Activated CD4-positive, alpha-beta T cell treated with anti-CD3 and anti-CD28 coated beads, Interleukin-2, amount 10 ng/mL, durations not matched to agents 7 days and 5 days (primary cell): Measurements from ENCODE around the gene WTIP. TPM values are rescaled to one million over a fixed set of nuclear protein-coding genes. Genes with fewer than 3 reads are reported as not detected.
A peak's percentile ranks its signal among the peaks of the same experiment; 100 is the strongest.
"Not testable (repeated sequence)": the region's sequence is repeated elsewhere in the genome, so short reads cannot be mapped to it uniquely, and the experiment has no call there.

Source experiments
- CTCF ChIA-PET: fragments of 350-600 bp; sonication (Branson Sonifier 250); formaldehyde crosslinking; loops from one replicate; lab custom pipeline; 2021; ENCODE audit warnings: antibody characterized with exemption; lab: Charles Lee
- POLR2A ChIA-PET: fragments of 350-600 bp; sonication (Branson Sonifier 250); formaldehyde crosslinking; loops from one replicate; lab custom pipeline; 2021; ENCODE audit warnings: antibody characterized with exemption; lab: Charles Lee
- DNase-seq: peaks from one replicate; pipeline ENCODE4 v3.0.0-alpha.2; 2020
- H3K27ac Mint-ChIP-seq: one replicate; pipeline ENCODE4 v1.8.0; 2021; ENCODE audit warnings: mild to moderate bottlenecking, moderate library complexity, mixed read lengths
- H3K27me3 Mint-ChIP-seq: one replicate; pipeline ENCODE4 v1.8.0; 2021; ENCODE audit warnings: mixed read lengths
- H3K36me3 Mint-ChIP-seq: one replicate; pipeline ENCODE4 v1.8.0; 2021; ENCODE audit warnings: low read depth, mixed read lengths
- H3K4me1 Mint-ChIP-seq: one replicate; pipeline ENCODE4 v1.8.0; 2021; ENCODE audit warnings: mixed read lengths
- H3K4me3 Mint-ChIP-seq: one replicate; pipeline ENCODE4 v1.8.0; 2021; ENCODE audit warnings: mild to moderate bottlenecking, moderate library complexity, mixed read lengths
- H3K9me3 Mint-ChIP-seq: one replicate; pipeline ENCODE4 v1.8.0; 2021; ENCODE audit warnings: mixed read lengths
- total RNA-seq, 2 experiments: library from RNA; stranded (reverse); gene quantifications; one replicate each; pipeline ENCODE4 v1.2.3, GENCODE V29; 2021

WTIP gene
- total RNA-seq, 2 experiments from 2014 or later, result 0.69 to 1.0 TPM

- H3K27ac Mint-ChIP-seq, H3K27me3 Mint-ChIP-seq, H3K4me1 Mint-ChIP-seq, H3K9me3 Mint-ChIP-seq, H3K4me3 Mint-ChIP-seq, DNase-seq, POLR2A ChIA-PET: not testable (repeated sequence)
- H3K36me3 Mint-ChIP-seq, result peaks cover 68% of the 10 kb centered on the region
- CTCF ChIA-PET, result interaction anchor here (1.3 kb wide), 1 partner anchor 8 kb away, joined by 3 read pairs; no protein-coding TSS in a partner anchor
Measured at GRCh38 chr19:34464785-34465184, 16.8 kb upstream of the WTIP start.

- Mint-ChIP-seq H3K4me3 (no peak overlapping the region), H3K4me1 (peaks cover 4% of the 10 kb centered on the region), H3K36me3 (peaks cover 59% of the 10 kb centered on the region), H3K27ac (no peak overlapping the region), H3K27me3 (no peaks in the 10 kb centered on the region), H3K9me3 (no peaks in the 10 kb centered on the region)
- POLR2A ChIA-PET, result no interaction called here
- DNase-seq, result no peak
- CTCF ChIA-PET, result no interaction called here
Measured at GRCh38 chr19:34468409-34468808, 13.1 kb upstream of the WTIP start.

- H3K9me3 Mint-ChIP-seq, H3K27ac Mint-ChIP-seq, POLR2A ChIA-PET, H3K4me3 Mint-ChIP-seq, H3K4me1 Mint-ChIP-seq, CTCF ChIA-PET, DNase-seq, H3K27me3 Mint-ChIP-seq: not testable (repeated sequence)
- peaks cover 57% of the 10 kb centered on the region for H3K36me3 Mint-ChIP-seq
Measured at GRCh38 chr19:34469026-34469425, 12.5 kb upstream of the WTIP start.

GRCh38 chr19:34471906-34472700, 9.5 kb upstream of the WTIP start:
- POLR2A ChIA-PET, result no interaction called here
- CTCF ChIA-PET, result interaction anchor here (0.6 to 2.1 kb wide), 4 partner anchors 12 to 240 kb away, joined by 3 to 8 read pairs (median 4); no protein-coding TSS in a partner anchor
- peaks cover 6% of the 10 kb centered on the region for H3K4me1 Mint-ChIP-seq
- H3K4me3 Mint-ChIP-seq, result no peak overlapping the region
- H3K27ac Mint-ChIP-seq, result peak overlapping the region; percentile 46
- no peaks in the 10 kb centered on the region for H3K27me3 Mint-ChIP-seq
- no peak for DNase-seq
- peaks cover 41% of the 10 kb centered on the region for H3K36me3 Mint-ChIP-seq
- H3K9me3 Mint-ChIP-seq, result no peaks in the 10 kb centered on the region

- H3K27ac Mint-ChIP-seq, result no peak overlapping the region
- CTCF ChIA-PET, result interaction anchor here (1.1 kb wide), 1 partner anchor 8 kb away, joined by 3 read pairs; no protein-coding TSS in a partner anchor
Measured at GRCh38 chr19:34474233-34474989, 7.1 kb upstream of the WTIP start.

GRCh38 chr19:34475026-34475974, 6.3 kb upstream of the WTIP start:
- peak overlapping the region; percentile 19 for H3K27ac Mint-ChIP-seq
- peaks cover 25% of the 10 kb centered on the region for H3K36me3 Mint-ChIP-seq
- ChIA-PET POLR2A (interaction anchor here (0.5 kb wide), 1 partner anchor 1482 kb away, joined by 3 read pairs; no protein-coding TSS in a partner anchor), CTCF (interaction anchor here (0.6 to 1.9 kb wide), 3 partner anchors 9 to 1160 kb away, joined by 3 to 4 read pairs (median 3); no protein-coding TSS in a partner anchor)
- peaks cover 17% of the 10 kb centered on the region for H3K27me3 Mint-ChIP-seq
- H3K9me3 Mint-ChIP-seq, result no peaks in the 10 kb centered on the region
- peaks cover 6% of the 10 kb centered on the region for H3K4me1 Mint-ChIP-seq
- H3K4me3 Mint-ChIP-seq, result no peak overlapping the region
- DNase-seq, result no peak

More at GRCh38 chr19:34474233-34474989, 7.1 kb upstream of the WTIP start:
- no peak overlapping the region for H3K4me3 Mint-ChIP-seq
- peaks cover 28% of the 10 kb centered on the region for H3K36me3 Mint-ChIP-seq
- POLR2A ChIA-PET, result no interaction called here
- DNase-seq, result no peak
- H3K27me3 Mint-ChIP-seq, result peaks cover 9% of the 10 kb centered on the region
- H3K9me3 Mint-ChIP-seq, result no peaks in the 10 kb centered on the region
- peaks cover 6% of the 10 kb centered on the region for H3K4me1 Mint-ChIP-seq

GRCh38 chr19:34475975-34476594, 5.5 kb upstream of the WTIP start:
- ChIA-PET CTCF (interaction anchor here (0.6 to 3.6 kb wide), 3 partner anchors 9 to 1160 kb away, joined by 3 to 10 read pairs (median 4); no protein-coding TSS in a partner anchor), POLR2A (interaction anchor here (0.5 kb wide), 1 partner anchor 1481 kb away, joined by 3 read pairs; no protein-coding TSS in a partner anchor)
- DNase-seq, result no peak
- no peaks in the 10 kb centered on the region for H3K9me3 Mint-ChIP-seq
- peaks cover 25% of the 10 kb centered on the region for H3K27me3 Mint-ChIP-seq
- peaks cover 25% of the 10 kb centered on the region for H3K36me3 Mint-ChIP-seq
- no peak overlapping the region for H3K4me3 Mint-ChIP-seq
- H3K27ac Mint-ChIP-seq, result no peak overlapping the region
- peaks cover 6% of the 10 kb centered on the region for H3K4me1 Mint-ChIP-seq

GRCh38 chr19:34478496-34478895, 3.1 kb upstream of the WTIP start:
- H3K4me1 Mint-ChIP-seq, result not testable (repeated sequence)
- CTCF ChIA-PET, result interaction anchor here (3.6 kb wide), 1 partner anchor 12 kb away, joined by 10 read pairs; no protein-coding TSS in a partner anchor

GRCh38 chr19:34479396-34479795, 2.2 kb upstream of the WTIP start:
- no peak overlapping the region for H3K27ac Mint-ChIP-seq
- H3K4me1 Mint-ChIP-seq, result peaks cover 5% of the 10 kb centered on the region
- no peaks in the 10 kb centered on the region for H3K9me3 Mint-ChIP-seq
- no peak for DNase-seq
- H3K36me3 Mint-ChIP-seq, result no peaks in the 10 kb centered on the region
- H3K27me3 Mint-ChIP-seq, result peaks cover 42% of the 10 kb centered on the region
- CTCF ChIA-PET, result interaction anchor here (3.6 kb wide), 1 partner anchor 13 kb away, joined by 10 read pairs; no protein-coding TSS in a partner anchor
- POLR2A ChIA-PET, result no interaction called here
- no peak overlapping the region for H3K4me3 Mint-ChIP-seq

More at GRCh38 chr19:34478496-34478895, 3.1 kb upstream of the WTIP start:
- POLR2A ChIA-PET, result interaction anchor here (0.6 kb wide), 1 partner anchor 159 kb away, joined by 4 read pairs; no protein-coding TSS in a partner anchor
- H3K36me3 Mint-ChIP-seq, H3K27ac Mint-ChIP-seq, H3K9me3 Mint-ChIP-seq, DNase-seq, H3K4me3 Mint-ChIP-seq: not testable (repeated sequence)
- H3K27me3 Mint-ChIP-seq, result peaks cover 36% of the 10 kb centered on the region

- Mint-ChIP-seq H3K27ac (no peak overlapping the region), H3K27me3 (peaks cover 44% of the 10 kb centered on the region), H3K9me3 (no peaks in the 10 kb centered on the region), H3K36me3 (no peaks in the 10 kb centered on the region), H3K4me1 (peaks cover 2% of the 10 kb centered on the region), H3K4me3 (no peak overlapping the region)
- DNase-seq, result no peak
- POLR2A ChIA-PET, result no interaction called here
- CTCF ChIA-PET, result no interaction called here
Measured at GRCh38 chr19:34480491-34480890, 1.1 kb upstream of the WTIP start.

GRCh38 chr19:34481861-34482379, 362 bp downstream of the WTIP start:
- peaks cover 49% of the 10 kb centered on the region for H3K27me3 Mint-ChIP-seq
- CTCF ChIA-PET, result interaction anchor here (1.2 kb wide), 1 partner anchor 23 kb away, joined by 5 read pairs; no protein-coding TSS in a partner anchor
- H3K4me3 Mint-ChIP-seq, result no peak overlapping the region
- no peaks in the 10 kb centered on the region for H3K9me3 Mint-ChIP-seq
- no peak overlapping the region for H3K27ac Mint-ChIP-seq
- POLR2A ChIA-PET, result no interaction called here
- no peak for DNase-seq
- H3K36me3 Mint-ChIP-seq, result no peaks in the 10 kb centered on the region
- peaks cover 2% of the 10 kb centered on the region for H3K4me1 Mint-ChIP-seq
